GM21717 (cell line): ENCODE data around the gene PLIN4.
"Not testable (repeated sequence)": the region's sequence is repeated elsewhere in the genome, so short reads cannot be mapped to it uniquely, and the experiment has no call there.

Experiments
- ATAC-seq: cut with Tn5 transposase; IDR thresholded peaks from one replicate; pipeline ENCODE4 v1.9.1; 2021; ENCODE audit warnings: mild to moderate bottlenecking, moderate library complexity; ENCODE audit not compliant: unreplicated experiment

Gene PLIN4

DNA sequence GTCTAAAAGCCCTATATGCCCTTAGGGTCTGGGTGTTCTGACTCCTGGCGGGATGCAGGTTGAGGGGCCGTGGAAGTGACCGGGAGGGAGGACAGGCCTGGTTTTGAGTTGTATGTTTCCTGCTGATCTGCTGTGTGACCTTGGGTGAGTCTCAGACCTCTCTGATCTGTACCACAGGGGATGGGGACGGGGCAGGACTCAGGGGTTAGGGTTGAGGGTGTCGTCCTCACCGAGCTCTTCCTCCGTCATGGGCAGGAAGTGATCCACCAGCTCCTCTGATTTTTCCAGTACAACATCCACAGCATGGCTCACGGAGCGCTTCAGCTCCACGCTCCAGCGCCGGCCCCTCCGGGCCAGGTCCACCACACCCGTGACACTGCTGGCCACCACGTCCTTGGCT is 10.6 kb upstream of the PLIN4 start:
- no peak for ATAC-seq

DNA sequence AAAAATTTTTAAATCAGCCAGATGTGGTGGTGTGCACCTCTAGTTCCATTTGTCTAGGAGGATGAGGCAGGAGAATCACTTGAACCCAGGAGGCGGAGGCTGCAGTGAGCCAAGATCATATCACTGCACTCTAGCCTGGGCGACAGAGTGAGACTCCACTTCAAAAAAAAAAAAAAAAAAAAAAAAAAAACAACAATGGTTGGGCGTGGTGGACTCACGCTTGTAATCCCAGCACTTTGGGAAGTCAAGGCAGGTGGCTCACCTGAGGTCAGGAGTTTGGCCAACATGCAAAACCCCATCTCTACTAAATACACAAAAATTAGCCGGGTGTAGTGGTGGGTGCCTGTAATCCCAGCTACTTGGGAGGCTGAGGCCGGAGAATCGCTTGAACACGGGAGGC is 9.1 kb upstream of the PLIN4 start:
- not testable (repeated sequence) for ATAC-seq

DNA sequence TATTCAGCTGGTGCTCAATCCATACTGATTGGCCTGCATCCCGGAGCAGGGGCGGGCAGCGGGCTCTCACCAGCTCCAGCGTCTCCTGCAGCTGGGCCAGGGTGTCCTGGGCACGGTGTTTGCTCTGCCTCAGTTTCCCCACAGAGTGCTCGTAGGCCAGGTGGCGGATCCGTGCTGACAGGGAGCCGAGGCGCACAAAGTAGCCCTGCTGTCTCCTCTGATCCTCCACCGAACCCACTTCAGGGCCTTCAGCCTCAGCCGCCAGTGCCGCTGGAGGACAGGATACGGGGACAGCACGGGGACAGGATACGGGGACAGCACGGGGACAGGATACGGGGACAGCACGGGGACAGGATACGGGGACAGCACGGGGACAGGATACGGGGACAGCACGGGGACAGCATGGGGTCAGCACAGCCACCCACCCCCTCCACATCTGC is 7.3 kb upstream of the PLIN4 start:
- no peak for ATAC-seq

DNA sequence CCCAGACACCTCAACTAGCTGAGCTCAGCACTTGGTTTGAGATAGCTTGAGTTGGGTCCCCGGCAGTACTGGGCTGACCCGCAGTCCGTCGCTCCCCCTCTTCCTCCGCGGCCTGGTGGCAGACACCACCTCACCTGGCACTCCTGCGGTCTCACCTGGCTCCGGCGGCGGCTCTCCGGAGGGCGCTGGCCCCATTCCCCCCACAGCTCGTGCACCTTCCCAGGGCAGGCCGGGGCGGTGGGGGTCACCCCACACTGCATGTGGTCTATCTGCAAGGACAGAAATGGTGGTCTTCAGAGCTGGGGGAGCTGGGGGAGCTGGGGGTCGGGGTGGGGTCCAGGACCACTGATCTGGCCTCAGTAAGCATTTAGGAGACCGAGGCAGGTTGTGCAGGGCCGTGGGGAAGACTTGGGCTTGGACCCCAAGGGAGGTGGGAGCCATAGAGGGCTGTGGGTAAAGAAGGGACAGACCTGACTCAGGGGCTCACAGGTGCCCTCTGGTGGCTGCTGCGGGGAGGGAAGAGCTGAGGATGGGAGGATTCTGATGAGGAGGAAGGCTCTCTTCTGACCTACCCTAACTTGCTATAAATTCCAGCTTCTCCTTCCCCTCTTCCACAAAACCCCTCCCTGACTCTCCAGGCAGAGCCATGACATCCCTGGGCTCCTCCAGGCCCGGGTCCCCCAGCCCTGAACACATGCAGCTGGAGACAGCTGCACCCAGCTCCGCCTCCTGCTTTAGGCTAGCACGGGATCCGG is 6.7 kb upstream of the PLIN4 start:
- no peak for ATAC-seq

DNA sequence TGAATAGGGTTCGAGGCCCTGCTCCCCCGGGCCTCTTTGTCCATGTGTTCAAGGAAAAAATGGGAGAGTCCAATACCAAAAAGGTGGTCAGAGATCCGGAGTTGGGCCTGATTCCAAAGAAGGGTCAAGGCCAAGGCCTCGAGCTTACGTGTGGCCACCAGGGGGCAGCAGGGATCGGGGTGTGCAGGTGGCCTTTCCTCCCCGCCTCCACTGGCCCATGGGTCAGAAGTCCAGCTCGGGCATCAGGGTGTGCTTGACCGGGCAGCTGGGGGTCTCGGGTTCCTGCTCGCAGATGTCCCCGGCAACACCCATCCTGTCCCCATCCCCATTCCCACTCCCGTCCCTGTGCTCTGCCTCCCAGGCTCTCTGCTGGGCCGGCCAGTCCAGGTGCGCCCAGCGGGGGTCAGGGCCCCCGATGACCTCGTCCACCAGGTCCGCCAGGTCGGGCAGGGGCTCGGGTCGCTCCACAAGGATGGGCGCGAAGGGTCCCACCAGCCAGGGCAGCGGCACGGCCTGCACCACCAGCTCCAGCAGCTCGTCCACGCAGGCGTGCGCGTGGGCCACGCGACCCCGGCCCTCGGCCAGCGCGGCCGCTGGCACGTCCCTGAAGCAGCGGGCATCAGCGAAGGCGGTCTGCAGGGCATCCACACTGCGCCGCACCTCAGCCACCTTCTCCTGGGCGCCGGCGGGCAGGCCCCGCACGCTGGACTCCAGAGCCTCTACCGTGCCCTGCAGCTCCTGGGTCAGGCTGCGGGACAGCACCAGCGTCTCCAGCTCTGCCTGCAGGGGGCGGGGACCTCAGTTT is 5.2 kb upstream of the PLIN4 start:
- no peak for ATAC-seq

DNA sequence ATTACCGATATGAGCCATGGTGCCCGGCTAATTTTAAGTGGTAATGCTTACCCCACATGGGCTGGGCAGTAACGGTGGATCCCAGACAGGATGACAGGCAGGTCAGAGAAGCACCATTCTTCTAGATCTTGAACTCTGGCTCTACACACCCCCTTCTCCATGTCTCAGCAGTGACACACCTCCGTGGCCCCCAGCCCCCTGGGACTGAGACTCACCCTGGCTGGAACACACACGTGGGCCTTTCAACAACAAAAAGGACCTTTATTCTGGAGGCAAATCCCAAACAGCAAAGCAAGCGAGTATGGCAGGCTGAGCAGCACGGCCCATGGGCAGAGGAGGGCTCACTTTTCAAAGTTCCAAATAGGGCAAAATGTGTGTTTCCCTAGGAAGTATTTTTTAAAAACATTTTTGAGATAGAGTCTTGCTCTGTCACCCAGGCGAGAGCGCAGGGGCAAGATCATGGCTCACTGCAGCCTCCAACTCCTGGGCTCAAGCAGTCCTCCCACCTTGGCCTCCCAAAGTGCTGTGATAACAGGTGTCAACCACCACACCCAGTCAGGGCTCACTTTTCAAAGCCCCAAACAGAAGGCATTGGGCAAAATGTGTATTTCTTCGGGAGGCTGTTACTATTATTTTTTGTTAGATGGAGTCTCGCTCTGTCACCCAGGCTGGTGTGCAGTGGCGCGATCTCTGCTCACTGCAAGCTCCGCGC is 4.2 kb upstream of the PLIN4 start:
- no peak for ATAC-seq

DNA sequence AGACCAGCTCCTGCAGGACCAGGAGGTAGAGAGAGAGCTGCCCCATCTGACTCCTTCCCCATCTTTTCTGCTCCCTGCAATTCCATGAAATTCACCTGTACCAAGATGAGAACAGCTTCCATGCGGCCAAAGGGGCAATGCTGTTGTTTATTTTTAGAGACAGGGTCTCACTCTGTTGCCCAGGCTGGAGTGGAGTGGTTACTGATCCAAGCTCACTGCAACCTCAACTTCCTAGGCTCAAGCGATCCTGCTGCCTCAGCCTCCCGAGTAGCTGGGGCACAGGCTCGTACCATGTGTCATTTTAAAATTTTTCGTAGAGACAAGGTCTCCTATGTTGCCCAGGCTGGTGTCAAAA is 3.6 kb upstream of the PLIN4 start:
- no peak for ATAC-seq

DNA sequence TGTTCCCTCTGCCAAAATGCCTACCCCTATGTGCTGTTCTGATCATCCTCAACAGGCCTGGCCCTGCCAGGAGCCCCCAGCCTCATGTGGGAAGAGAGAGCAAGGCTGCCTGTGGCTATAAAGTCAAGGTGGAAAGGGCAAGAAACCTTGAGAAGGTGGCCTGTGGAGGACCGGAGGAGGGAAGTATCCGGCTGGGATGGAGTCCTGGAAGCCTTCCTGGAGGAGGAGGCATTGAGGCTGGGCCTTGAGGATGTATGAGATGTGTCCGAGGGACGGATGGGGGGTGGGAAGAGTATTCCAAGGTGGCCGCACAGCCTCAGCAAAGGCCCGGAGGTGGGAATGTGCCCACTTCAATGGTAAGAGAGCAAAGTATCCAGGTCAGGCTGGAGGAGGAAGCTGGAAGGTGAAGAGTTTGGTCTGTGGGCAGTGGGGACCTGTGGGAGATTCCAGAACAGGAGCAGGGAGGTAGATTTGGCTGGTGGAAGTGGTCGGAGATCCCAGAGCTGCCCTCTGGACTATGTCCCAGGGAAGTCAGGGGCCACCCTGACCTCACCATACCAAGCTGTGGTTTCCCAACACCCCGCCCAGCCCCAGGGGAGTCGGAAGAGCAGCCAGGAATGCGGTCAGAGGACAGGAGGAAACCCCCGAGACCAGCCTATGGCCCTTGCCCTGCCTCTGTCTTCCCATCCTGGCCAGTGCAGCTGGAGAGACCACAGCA is 3.0 kb upstream of the PLIN4 start:
- no peak for ATAC-seq

DNA sequence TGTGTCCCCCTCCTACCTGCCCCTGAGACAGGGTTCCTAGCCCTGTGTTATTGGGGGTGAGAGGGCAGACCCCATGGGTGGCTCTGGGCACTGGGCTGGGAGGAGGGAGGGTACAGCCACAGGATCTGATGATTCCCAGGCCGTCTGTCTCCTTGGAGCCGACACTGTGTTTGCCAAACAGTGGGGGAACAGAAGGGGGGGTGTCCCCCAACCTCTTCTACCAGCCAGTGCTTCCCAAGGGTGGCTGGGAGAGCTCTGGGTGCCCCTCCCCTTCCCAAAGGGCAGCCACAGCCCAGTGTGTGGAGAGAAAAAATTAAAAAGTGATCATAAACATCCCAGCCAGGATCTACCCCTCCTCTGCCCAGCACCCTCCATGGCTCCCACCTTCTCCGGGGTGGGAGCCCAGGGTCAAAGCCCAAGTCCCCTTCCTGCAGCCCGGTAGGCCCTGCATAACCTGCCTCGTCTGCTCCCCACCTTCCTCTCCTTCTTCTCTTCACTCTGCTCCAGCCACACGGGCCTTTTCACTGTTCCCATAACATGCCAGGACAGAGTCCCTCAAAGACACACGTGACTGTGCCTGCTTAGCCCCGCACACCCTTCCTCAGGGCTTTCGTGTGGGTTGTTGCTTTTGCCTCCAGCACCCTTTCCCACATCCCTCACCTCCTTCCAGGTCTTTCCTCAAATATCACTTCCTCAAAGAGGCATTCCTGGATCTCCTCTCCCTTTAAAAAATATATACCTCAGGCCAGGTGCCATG is 1.4 kb upstream of the PLIN4 start:
- ATAC-seq: no peak

DNA sequence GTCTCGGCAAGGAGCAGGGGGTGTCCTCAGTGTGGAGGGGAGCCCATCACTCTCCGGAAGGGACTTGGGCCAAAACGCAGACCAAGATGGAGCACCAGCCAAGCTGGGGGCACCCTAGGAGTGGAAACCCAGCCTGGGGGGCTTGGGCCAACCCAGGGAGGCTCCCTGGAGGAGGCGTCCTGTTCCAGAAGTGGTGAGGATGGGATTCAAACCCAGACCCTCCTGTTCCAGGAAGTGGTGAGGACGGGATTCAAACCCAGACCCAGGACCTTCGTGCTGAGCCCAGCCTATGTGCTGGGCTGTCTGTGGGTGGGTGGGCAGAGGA is 848 bp upstream of the PLIN4 start:
- no peak for ATAC-seq

DNA sequence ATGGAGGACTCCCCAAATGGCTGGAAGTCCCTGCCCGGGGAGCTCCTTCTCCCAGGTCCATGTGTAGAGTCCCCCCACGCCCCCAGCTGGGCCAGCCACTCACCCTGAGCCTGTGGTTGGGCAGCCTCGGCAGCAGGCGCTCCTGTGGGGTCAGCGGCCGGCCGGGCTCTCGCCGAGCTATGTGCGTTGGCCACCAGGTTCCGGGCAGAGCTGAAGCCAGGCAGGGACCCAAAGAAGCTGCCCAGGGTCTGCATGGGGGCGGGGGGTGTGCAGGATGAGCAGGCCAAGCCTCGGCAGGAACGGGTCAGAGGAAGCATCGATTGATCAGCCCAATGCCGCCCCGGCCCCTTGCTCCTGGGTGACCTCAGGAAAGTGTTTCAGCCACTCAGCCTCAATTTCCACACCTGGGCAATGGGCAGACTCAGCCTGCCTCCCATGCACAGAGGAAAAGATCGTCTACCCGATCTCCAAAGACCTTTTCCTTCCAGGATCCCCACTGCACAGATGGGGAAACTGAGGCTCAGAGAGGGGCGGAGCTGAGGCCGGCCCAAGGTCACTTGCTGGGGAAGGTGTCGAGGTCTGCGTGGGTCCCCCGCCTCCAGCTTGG is 732 bp downstream of the PLIN4 start:
- no peak for ATAC-seq

DNA sequence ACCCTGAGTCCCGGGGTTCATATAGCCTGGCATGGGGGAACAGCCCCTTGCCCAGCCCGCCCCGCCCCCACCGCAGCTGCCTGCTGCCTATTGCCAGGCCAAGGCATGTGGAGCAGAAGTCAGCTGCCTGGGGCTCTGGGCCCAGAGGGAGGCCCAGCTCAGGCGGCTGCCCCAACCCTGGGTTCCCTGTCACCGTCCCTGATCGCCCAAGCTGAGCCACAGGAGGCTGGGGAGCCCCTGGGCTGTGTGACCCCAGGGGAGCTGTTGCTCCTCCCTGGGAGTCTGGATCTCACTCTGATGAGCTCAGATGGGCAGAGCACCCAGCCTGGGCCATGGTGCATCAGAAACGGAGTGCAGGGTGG is 1.4 kb downstream of the PLIN4 start:
- ATAC-seq: no peak

DNA sequence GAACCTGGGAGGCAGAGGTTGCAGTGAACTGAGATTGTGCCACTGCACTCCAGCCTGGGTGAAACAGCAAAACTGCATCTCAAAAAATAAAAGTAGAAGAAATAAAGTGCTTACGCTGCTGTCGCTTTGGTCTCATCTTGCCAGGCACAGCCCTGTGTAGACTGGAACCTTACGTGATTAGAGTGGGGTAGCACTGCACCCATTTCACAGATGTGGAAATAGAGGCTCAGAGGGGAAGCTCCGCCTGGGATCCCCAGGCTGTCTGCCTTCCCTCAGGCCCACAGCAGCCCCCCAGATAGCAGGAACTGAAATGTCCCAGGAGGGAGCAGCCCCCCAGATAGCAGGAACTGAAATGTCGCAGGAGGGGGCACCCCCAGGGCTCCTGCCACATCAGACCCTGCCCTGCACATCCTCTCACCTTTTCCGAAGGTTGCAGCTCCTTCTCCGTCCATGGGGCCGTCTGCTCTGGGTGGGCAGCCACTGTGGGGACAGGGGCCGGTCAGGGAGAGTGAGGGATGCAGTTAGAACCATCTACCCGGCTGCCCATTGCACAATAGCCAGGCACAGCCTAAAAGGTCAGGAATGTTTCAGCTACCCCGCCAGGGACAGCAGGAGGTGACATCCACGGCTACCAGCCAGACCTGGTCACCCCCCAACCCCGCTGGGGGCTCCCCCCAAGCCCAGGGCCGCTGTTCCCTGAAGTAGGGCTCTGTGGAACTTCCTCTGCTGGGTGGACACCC is 1.9 kb downstream of the PLIN4 start:
- ATAC-seq: no peak

DNA sequence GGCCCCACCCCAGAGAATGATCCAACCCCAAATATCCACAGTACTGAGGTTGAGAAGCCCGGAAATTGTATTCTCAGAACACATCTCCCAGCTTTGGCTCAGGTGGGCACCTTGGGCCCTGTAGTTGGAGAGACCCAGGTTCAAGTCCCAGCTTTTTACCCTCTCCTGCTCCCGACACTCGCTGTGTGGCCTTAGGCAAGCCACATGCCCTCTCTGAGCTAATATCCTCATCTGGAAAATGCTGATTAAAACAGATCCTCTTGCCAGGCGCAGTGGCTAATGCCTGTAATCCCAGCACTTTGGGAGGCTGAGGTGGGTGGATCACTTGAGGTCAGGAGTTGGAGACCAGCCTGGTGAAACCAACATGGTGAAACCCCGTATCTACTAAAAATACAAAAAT is 2.6 kb downstream of the PLIN4 start:
- no peak for ATAC-seq

DNA sequence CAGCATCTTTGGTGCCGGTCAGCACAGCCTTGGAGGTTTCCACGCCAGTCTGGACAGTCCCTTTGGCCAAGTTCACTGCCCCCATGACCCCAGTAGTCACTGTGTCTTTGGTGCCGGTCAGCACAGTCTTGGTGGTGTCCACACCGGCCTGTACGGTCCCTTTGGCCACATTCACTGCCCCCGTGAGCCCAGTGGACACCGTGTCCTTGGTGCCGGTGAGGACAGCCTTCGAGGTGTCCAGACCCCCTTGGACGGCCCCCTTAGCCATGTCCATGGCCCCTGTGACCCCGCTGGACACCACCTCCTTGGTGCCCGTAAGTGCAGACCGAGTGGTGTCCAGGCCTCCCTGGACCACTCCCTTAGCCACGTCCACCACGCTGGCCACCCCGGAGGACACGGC is 5.0 kb downstream of the PLIN4 start:
- ATAC-seq: no peak

DNA sequence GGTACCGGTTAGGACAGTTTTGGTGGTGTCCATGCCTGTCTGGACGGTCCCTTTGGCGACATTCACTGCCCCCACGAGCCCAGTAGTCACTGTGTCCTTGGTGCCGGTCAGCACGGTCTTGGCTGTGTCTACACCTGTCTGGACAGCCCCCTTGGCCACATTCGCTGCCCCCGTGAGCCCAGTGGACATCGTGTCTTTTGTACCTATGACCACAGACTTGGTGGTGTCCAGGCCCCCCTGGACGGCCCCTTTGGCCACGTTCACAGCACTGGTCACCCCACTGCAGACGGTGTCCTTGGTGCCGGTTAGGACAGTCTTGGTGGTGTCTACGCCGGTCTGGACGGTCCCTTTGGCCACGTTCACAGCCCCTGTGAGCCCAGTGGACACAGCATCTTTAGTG is 6.2 kb downstream of the PLIN4 start:
- no peak for ATAC-seq

DNA sequence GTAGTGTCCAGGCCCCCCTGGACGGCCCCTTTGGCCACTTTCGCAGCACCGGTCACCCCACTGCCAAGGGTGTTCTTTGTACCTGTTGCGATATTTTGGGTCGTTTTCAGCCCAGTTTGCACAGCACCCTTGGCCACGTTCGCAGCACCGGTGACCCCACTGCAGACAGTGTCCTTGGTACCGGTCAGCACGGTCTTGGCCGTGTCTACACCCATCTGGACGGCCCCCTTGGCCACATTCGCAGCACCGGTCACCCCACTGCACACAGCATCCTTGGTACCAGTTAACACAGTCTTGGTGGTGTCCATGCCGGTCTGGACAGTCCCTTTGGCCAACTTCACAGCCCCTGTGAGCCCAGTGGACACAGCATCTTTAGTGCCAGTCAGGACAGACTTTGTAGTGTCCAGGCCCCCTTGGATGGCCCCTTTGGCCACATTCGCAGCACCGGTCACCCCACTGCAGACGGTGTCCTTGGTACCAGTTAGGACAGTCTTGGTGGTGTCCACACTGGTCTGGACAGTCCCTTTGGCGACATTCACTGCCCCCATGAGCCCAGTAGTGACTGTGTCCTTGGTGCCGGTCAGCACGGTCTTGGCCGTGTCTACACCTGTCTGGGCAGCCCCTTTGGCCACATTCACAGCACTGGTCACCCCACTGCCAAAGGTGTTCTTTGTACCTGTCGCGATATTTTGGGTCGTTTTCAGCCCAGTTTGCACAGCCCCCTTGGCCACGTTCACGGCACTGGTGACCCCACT is 6.8 kb downstream of the PLIN4 start:
- no peak for ATAC-seq

DNA sequence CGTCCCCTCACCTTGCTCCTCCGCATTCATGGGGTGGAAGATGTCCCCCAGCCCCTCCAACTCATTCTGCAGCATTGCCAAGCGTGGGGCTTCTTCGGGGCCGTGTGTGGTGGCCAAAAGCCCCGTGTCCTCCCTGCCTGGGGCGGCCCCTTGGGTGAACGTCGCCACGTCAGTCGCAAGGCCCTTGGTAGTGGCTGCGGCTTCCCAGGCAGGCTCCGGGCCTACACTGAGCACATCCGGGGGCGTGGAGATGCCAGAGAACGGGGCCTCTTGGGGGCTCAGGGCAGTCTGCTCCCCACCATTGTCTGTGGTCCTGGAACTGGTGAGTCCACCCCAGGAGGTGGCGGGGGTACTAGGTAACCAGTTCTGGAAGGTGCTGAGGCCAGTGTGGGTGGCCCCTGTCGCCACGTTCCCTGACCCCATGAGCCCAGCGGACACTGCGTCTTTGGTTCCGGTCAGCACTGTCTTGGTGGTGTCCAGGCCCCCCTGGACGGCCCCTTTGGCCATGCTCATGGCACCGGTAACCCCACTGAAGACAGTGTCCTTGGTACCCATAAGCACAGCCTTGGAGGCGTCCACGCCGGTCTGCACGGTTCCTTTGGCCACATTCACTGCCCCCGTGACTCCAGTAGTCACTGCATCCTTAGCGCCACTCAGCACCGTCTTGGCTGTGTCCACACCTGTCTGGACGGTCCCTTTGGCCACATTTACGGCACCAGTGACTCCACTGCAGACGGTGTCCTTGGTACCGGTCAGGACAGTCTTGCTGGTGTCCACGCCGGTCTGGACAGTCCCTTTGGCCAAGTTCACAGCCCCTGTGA is 7.6 kb downstream of the PLIN4 start:
- no peak for ATAC-seq
